VCaP (cell line): Measurements from ENCODE around the gene IGDCC3.
"Not testable (repeated sequence)": the region's sequence is repeated elsewhere in the genome, so short reads cannot be mapped to it uniquely, and the experiment has no call there.

Source experiments
- H3K27ac ChIP-seq: fragments of 450-650 bp; 2 replicates; pipeline ENCODE4 v1.5.1; 2017
- CTCF ChIP-seq: fragments of 450-650 bp; conservative IDR thresholded peaks from 2 replicates; pipeline ENCODE4 v1.5.1; 2017; ENCODE audit warnings: mild to moderate bottlenecking, moderate library complexity

IGDCC3 gene

GRCh38 chr15:65404186-65404872, 26.5 kb upstream of the IGDCC3 start:
- TF ChIP-seq CTCF, result no peak
- H3K27ac ChIP-seq, result no peak overlapping the region

DNA sequence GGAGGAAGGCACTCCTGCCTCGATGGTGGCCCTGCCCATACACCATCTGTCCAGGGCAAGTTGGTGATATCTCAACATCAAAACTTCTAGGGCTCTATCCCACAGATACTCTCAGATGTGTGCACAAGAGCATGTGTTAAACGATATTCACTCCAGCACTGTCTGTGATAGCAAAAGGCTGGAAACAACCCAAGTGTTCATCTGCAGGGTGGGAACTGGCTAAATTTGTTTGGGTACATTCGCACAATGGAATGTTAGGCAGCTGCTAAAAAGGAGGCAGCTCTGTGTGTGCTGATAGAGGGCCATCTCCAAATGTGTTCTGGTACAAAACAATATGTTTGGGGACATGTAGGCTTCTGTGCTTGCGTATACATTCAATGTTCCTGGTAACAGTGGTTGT, 25.2 kb upstream of the IGDCC3 start:
- TF ChIP-seq CTCF, result no peak
- no peak overlapping the region for H3K27ac ChIP-seq

GRCh38 chr15:65401611-65402240, 23.9 kb upstream of the IGDCC3 start:
- TF ChIP-seq CTCF, result no peak
- no peak overlapping the region for H3K27ac ChIP-seq

DNA sequence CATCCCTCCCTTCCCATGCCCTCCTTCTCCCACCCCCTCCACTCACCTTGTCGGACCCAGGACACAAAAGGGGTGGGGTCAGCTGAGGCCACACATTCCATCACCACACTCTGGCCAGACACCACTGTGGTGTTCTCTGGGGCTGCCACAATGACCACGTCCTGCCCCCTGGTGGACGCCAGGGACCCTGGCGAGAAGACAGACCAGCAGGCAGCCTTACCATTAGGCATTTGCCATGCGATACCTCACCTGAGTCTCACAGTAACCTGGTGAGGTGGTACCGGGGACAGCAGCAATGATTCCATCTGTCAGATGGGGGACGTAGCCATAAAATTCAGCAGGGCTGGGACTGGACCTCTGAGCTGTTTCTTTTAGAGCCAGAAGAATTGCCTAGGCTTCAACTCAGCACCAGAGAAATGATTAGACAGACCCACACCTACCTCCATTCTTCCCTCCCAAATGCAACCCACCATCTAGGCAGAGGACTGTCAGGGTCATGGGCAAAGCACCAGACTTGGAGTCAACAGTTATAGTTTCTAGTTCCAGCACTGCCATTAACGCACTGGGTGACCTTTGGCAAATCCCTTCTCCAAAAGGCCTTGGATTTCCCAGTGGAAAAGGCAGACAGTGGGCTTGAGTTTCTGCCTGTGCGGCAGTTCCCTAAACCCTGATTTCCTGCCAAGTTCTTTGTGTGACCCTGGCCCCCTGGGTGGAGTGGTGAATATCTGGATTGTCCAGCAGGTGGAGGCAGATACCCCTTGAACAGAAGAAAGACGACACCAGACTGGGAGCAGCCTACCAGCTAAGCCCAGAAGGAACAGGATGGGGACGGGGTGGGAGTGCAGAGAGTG, 23.2 kb upstream of the IGDCC3 start:
- no peak overlapping the region for H3K27ac ChIP-seq
- peak; percentile 85 for TF ChIP-seq CTCF

GRCh38 chr15:65399997-65400396, 22.2 kb upstream of the IGDCC3 start:
- no peak overlapping the region for H3K27ac ChIP-seq

GRCh38 chr15:65399001-65399706, 21.4 kb upstream of the IGDCC3 start:
- H3K27ac ChIP-seq, result no peak overlapping the region
- no peak for TF ChIP-seq CTCF

More at GRCh38 chr15:65399997-65400396, 22.2 kb upstream of the IGDCC3 start:
- TF ChIP-seq CTCF, result no peak

DNA sequence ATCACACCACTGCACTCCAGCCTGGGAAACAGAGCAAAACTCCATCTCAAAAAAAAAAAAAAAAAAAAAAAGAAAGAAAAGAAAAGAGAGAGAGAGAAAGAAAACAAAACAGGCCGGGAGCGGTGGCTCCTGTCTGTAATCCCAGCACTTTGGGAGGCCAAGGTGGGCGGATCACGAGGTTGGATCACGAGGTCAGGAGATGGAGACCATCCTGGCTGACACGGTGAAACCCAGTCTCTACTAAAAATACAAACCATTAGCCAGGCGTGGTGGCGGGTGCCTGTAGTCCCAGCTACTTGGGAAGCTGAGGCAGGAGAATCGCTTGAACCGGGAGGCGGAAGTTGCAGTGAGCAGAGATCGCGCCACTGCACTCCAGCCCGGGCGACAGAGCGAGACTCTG, 20.7 kb upstream of the IGDCC3 start:
- H3K27ac ChIP-seq, result not testable (repeated sequence)
